HG03442 (cell line): ENCODE measurements around the gene STX7.
A peak's percentile ranks its signal among the peaks of the same experiment; 100 is the strongest.
"Not testable (repeated sequence)": the region's sequence is repeated elsewhere in the genome, so short reads cannot be mapped to it uniquely, and the experiment has no call there.

Source experiments
- ATAC-seq: cut with Tn5 transposase; IDR thresholded peaks from one replicate; pipeline ENCODE4 v1.9.1; 2021; ENCODE audit warnings: mild to moderate bottlenecking, moderate library complexity; ENCODE audit not compliant: unreplicated experiment

The STX7 gene, protein sequence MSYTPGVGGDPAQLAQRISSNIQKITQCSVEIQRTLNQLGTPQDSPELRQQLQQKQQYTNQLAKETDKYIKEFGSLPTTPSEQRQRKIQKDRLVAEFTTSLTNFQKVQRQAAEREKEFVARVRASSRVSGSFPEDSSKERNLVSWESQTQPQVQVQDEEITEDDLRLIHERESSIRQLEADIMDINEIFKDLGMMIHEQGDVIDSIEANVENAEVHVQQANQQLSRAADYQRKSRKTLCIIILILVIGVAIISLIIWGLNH

DNA sequence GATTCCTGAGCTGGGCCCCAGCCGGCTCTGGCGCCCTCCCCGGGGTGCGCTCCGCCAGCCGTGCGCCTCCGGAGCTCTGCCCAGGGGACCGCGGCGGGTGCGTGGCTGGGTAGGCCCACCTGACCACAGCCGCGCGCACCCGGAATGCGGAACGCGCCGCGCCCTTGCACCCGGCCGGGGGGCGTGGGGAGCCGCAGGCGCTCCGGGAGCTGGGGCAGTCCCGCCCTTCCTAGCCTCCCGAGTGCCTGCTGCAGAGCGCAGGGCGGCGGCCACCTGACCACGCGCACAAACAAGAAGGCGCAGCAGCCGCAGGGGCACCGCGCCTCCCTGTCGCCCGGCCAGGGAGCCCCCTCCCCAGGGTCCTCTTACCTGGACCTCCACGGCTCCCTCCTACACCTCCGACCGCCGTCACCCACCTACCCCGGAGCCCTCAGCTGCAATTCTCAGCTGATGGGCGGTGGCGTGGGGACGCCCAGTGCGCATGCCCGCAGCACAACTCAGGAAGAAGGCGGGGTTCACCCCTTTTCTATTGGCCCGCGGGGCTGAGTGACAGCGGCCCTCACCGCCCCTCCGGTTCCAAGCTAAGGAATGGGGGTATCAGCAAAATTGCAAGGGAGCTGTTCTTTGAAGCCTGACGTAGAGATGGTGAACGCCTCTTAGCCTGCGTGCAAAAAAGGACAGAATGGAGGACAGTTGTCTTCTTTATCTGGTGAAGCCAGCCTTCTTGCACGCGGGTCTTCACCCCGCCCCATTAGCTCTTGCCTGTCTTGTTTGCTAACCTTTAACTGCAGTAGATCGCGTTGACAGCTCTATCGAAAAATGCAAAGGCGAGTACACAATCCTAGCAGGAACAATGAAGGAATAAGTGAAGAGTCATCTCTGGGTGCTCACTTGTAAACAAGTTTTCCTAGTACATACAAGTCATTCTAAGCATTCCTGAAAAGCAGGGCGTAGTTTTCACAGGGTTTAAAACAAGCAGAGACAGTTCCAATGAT, at the start of gene STX7:
STX7 (minus strand) TSS at position 479 of the 995 bp plus-strand sequence. CDS start 9,586 bp downstream, outside the sequence.
- ATAC-seq, result peak; percentile 89

DNA sequence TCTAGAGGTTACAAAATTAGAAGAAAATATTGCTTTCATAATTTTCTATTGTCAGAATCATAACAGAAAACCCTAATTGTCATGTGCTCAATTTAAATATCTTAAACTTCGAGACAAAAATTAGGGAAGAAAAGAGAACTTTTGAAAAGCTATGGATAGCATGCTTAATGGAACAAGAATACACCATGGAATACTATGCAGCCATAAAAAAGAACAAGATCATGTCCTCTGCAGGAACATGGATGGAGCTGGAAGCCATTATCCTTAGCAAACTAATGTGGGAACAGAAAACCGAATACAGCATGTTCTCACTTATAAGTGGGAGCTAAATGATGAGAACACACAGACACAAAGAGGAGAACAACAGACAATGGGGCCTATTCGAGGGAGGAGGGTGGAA, 47.2 kb upstream of the STX7 start:
- ATAC-seq, result not testable (repeated sequence)

DNA sequence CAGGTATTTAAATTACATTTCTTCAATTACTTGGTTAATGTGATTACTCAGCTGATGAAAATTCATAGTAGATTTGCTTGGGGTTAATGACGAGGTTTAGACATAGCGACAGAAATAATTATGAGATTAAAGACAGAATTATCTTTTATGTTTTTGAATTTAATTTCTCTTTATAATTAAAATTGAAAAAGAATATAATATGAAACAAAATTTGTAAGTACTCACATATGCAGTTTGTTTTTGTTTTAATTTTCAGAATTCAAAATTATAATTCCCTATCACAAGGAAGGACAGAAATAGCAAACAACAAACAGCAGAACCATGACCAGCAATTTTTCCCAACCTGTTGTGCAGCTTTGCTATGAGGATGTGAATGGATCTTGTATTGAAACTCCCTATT, 39.5 kb upstream of the STX7 start, which contains the start of gene TAAR8:
TAAR8 (plus strand) TSS at position 301 of the 400 bp plus-strand sequence; CDS start at position 322, 21 bp downstream.
- ATAC-seq, result no peak

DNA sequence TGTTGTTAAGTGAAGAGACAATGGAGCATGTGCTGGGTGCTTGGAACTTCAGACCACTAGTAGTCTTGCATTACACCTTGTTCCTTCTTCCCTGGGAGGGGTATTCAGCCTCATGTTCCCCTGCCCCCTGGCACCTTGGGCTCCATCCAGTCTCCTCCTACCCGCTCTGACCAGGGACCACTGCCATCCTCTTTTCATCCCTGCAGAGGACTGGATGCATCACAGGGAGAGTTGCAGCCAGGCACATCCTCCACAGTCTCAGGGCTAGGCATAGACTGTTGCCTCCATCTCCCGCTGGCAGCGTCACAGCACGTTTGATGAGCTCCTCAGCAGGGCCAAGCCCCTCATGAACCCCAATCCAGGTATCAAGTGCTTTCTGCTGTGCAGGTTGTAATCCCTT, 38.3 kb upstream of the STX7 start:
- ATAC-seq, result no peak

DNA sequence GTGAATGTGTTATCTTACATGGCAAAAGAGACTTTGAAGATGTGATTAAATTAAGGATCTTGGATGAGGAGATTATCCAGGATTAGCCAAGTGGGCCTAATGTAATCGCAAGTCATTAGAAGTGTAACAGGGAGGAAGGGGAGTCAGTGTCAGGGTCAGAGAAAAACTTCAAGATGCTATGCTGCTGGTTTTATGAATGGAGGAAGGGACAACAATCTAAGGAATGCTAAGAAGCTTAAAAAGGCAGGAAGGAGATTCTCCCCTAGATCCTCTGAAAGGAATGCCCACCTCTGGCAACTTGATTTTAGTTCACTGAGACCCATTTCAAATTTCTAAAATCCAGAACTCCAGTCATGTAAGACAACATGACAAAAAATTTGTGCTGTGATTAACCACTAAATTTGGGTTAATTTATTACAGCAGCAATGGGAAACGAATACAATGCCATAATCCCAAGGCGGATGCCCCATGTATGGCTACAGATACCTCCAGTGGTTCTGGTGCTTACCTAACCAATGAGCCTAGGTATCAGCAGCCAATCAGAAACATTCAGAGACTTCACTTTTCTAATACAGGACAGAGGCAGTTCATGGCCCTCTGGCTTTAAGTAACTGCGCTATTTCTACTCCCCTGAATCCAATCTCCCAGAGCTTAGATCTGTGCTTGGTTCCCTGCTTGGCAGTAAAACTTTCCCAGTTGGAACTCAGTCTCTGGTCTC, 36.0 kb upstream of the STX7 start:
- ATAC-seq, result no peak

DNA sequence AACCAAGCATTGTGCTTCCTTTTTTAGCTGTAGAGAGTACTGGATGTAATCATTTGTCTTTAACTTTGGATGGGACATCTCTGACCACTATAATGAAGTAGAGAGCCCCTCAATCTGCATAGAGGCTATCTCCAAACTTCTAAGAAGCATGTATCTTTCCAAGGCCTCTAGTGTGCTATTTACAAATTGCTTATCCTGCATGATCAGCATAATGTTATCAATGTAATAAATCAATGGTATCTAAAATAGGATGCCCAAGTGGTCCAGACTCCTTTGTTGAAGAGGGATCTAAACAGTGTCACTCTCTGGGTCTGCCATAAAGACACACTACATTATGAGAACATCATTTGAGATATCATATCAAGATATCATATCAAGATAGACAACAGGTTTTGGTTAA, 31.9 kb upstream of the STX7 start:
- no peak for ATAC-seq

DNA sequence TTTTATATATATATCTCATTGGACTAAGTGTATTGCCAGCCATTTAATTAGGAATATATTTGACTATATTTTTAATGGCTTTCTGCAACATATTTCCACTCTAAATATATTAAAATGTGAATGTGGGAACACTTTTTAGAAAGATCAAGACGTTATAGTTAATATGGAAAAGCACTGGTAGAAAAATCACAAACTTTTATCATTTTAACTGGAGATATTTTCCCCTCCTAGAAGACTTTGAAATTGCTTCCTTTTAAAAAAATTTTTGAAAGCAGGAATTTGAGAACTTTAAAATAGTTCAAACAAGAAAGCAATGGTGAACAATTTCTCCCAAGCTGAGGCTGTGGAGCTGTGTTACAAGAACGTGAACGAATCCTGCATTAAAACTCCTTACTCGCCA, 25.1 kb upstream of the STX7 start, which contains the start of gene TAAR9:
TAAR9 (plus strand) TSS at position 301 of the 400 bp plus-strand sequence; CDS start at position 314, 13 bp downstream.
- ATAC-seq, result no peak

DNA sequence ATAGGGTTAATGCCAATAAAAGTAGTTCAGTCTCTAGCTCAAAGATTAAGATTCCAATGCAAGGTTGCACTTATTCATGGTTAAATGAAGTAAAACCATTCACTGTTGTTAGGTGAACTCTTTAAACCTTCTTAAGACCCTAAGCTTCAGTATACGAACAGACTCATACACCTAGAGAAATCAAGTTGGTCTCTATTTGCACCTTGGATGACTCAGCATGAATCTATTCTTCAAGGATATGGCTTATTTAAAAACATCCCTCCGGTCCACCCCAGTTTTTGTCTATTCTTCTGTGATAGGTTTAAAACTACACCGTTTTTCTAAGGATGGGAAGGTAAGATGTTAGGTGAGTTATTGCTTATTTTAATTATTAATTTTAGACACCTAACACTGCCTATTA, 24.2 kb upstream of the STX7 start:
- ATAC-seq, result no peak

DNA sequence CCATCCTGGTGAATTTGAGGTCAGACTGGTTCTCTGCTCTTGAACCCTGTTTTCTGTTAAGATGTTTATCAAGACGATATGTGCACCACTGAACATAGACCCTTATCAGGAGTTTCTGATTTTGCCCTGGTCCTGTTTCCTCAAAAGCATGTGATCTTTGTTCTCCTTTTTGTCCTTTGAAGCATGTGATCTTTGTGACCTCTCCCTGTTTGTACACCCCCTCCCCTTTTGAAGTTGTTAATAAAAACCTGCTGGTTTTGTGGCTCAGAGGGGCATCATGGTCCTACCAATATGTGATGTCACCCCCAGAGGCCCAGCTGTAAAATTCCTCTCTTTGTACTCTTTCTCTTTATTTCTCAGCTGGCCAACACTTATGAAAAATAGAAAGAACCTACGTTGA, 21.6 kb upstream of the STX7 start:
- ATAC-seq, result not testable (repeated sequence)

DNA sequence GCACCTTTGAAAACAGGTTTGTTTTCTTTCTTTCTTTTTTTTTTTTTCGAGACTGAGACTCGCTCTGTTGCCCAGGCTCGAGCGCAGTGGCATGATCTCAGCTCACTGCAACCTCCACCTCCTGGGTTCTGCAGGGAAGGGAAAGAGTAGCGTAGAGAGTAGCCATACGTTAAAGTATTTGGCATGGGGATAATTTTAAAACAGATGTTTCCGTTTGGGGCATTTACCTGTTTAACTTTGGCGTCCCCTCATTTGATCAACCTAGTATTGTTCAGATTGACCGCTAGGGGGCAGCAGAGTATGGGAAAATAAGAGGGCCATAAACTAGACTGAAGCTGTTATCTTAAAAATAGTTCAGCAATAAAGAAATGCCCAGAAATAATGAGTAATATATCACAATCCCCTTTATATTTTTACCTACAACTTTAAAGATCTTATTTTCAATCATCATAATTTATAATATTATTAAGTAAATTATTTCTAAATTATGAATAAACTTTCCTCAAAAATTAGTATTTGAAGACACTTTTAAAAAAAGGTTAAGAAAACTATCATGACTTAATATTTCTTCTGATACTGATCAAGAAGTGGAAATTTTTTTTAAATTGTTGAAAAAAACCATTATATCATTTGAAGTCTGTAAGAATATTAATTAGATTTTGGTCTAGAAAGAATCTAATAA, 17.5 kb upstream of the STX7 start:
- ATAC-seq, result peak; percentile 89

DNA sequence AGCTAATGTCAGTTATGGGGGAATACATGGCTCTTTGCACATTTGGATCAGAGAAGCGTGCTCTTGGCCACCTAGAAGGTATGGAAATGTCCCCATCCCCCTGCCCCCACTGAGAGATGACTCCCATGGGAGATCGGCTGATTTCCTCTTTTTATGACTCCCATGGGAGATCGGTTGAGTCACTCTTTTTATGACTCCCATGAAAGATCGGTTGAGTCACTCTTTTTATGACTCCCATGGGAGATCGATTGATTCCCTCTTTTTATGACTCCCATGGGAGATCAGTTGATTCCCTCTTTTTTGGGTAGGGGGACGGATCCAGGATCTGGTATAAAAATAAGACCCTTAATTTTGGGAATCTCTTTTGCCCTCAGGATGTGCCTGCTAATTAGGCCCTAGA, 14.9 kb upstream of the STX7 start:
- no peak for ATAC-seq

DNA sequence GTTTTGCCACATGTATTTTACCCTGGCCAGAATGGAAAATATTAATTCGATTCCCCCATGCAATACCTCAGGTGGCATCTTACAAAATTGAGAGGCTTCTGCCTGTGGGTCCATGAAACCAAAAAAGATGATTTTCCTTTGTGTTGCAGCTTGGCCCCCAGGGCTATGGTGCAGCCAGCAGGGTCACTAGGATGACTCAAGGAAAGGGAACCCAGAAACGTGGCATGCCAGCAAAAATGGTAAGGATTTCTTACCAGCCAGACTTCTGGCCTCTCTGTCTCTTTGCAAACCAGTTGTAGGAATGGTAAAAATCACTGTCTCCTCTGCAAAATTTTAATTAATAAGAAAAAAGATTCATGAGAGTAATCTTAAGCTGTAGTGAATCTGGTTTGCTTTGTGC, 13.5 kb upstream of the STX7 start:
- ATAC-seq, result no peak

DNA sequence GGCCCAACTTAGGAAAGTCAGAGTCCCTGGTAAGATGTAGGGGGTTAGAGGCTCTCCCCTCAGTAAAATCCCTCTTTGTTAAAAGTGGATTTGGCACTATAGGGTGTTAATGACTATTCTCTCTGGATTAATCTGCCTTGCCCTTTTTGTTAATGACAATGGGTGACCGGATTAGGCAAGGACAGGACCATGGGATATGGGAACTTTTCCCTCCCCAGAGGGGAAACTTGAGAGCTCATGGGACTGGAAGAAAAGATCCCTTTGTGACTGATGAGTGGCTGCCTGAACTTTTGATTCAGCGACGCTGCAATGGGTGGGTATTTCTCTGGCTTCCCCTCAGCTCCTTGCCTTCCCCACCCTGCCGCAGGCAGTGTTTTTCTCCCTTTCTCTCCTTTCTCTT, 12.9 kb upstream of the STX7 start:
- no peak for ATAC-seq

DNA sequence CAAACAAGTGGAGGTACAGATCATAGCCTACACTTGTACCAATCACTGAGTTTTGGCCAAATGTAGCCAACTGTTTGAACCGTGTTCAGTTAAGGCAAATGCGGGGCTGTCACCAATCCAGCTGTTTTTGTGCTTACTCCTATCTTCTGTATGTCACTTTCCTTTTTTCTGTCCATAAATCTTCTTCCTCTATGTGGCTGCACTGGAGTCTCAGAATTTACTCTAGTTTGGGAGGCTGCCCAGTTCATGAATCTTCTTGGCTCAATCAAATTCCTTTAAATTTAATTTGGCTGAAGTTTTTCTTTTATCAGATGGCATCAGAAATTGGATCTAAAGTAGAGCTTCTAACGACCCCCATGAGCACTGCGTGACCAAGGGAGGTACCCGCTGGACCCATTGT, 11.7 kb upstream of the STX7 start:
- no peak for ATAC-seq

DNA sequence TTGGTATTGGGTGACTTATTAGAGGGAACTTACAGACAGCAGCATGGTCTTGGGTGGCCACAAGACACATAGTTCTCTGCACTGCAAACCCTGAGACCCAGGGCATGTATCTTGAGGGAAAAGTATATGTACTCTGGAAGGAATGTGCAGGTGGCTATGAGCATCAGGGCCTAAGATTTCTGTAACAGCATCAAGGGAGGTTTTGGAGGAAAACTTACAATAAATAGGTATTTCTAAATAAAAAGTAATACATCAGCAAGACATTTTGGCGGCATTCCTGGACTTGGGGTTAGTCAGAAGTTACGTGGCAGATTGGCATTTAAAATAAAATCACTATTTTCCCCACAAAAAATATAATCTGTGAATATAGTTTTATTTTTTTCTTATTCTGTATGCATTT, 8.0 kb upstream of the STX7 start:
- ATAC-seq, result no peak

DNA sequence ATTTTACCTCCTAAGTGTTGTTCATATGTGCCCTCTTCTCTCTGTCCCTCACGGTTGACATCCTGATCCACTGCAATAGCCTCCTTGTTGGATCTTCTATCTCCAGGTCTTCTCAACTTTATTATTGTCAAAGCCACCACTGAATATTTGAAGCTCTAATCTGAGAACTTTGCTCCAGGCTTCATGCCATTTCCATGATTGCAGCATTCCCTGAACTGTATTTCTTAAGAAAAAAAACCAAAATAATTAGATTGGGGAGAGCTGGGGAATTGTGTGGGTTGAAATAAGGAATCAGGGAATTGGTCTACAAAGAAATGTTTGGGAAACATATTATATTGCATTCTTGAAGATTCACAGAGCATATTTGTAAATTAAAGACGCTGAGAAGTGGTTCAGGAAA, 2.5 kb upstream of the STX7 start:
- ATAC-seq, result no peak

DNA sequence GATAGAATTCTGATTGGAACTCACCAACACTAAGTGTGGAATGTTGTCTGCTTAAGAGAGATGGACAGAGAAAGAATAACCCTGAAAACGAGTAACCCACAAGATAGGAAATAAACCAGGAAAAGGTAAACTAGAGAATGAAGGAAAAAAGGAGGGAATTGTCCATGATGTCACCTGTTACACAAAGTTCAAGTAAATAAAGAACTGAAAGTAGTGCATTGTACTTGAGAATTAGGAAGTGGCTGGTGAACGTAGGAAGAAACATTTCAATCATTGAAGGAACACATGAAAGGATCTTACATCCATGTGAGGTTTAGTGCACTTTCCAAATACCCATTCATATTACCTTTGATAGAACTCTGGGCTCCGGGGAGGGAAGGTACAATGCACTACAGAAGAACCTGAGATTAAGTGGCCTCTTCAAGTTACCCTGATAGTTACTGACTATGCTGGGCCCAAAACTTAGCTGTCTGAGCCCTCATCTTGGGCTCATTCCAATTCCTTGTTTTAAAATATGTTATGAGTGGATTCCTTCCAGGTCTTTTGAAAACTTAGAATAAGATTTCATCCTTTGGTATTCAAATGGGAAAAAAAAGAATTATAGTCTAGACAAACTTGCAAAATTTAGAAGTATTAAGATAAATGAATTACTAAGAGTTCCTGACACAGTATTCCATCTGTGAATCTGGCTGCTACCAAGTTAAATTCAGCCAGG, 1.1 kb upstream of the STX7 start:
- no peak for ATAC-seq

DNA sequence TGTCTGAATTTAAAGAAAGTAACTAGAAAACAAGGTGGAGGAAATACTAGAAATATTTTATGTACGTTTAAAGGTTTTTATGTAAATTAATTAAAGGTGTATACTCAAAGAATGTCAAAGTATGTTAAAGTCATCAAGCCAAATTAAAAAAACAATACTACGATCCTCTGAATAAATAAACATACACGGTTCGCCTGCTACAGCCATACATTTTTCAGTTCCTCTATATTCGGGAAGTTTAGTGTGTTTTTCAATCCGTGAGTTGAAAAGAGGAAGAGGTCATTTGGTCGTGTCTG, 626 bp downstream of the STX7 start:
- no peak for ATAC-seq

DNA sequence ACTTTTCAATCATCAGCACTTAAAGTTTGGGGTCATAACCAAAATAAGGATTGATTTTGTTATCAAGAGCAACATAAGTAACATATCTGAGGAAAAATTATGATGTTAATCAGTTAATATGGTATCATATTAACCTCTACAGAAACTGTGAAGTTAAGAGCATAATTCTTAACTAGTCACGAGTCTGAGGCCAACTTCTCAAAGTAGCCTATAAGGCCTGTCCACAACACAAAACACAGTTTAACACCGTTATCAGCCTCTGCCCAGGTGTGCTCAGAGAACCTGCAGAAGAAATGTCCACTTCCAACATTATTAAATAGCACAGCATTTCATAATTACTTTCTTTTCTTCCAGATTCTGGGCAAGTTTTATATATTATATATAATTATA, 1.1 kb downstream of the STX7 start:
- ATAC-seq, result no peak

DNA sequence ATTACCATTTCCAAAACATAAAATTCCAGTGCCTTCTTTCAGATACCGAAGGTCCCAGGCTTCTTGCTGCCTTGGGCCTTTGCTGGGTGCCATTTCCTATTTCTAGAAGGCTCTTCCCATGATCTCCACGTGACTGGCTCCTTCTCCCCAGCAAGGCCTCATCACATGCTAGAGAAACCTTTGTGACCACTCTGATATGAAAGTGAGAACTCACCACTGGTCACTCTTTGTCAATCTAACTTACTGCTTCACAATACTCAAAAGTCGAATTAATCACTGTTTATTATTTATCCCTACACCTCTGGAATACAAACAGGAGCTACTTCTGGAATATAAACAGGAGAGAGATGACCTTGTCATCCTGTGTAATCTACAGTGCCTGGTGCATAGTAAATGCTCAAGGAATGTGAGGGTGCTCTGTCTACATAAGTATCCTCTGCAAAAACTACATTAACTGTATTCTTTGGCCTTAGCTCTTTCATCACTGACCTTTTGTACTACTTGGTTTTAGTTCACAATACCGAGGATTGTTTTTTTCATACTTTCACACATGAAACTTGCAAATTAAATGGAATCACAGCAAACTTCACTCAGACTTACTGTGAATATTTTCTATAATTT, 1.6 kb downstream of the STX7 start:
- no peak for ATAC-seq
